Esophagus muscularis mucosa (tissue), 4 donors: Measurements from ENCODE around the gene CLCF1. TPM values are rescaled to one million over a fixed set of nuclear protein-coding genes. Genes with fewer than 3 reads are reported as not detected.

Experiments
- DNase-seq: peaks from one replicate; pipeline ENCODE4 v3.0.0-alpha.2; 2017; ENCODE audit errors: extremely low spot score
- H3K27ac ChIP-seq, 4 donors: fragments of 200-600 bp; sonication (generic); replicated peaks in 1 of 4; 1 replicate in 3 of 4; 2 replicates in 1 of 4; pipeline ENCODE4 v1.5.1; 2016 to 2019; ENCODE audit warnings: mild to moderate bottlenecking in 1 of 4
- H3K27me3 ChIP-seq, 4 donors: fragments of 200-600 bp; sonication (generic); one replicate each; pipeline versions ENCODE4 v1.5.1 to v1.6.0; 2016 to 2019
- H3K36me3 ChIP-seq, 4 donors: fragments of 200-600 bp; sonication (generic); one replicate each; pipeline ENCODE4 v1.5.1; 2016 to 2019
- H3K4me1 ChIP-seq, 4 donors: fragments of 200-600 bp; sonication (generic); one replicate each; pipeline ENCODE4 v1.5.1; 2016 to 2019
- H3K4me3 ChIP-seq, 4 donors: fragments of 200-600 bp; sonication (generic); 1 replicate in 2 of 4; 2 replicates in 2 of 4; pipeline ENCODE4 v1.5.1; 2016 to 2019; ENCODE audit warnings: mild to moderate bottlenecking in 4 of 4, moderate library complexity in 1 of 4
- H3K9me3 ChIP-seq, 4 donors: fragments of 200-600 bp; sonication (generic); 1 replicate in 3 of 4; 2 replicates in 1 of 4; pipeline ENCODE4 v1.5.1; 2016 to 2019
- CTCF ChIP-seq, 3 experiments: fragments of 200-600 bp in 2 of 3; fragments of 450-650 bp in 1 of 3; sonication (generic) in 2 of 3; IDR thresholded peaks; one replicate each; pipeline ENCODE4 v1.5.1; 2017 to 2019; ENCODE audit warnings: antibody characterized with exemption in 3 of 3, mild to moderate bottlenecking in 2 of 3, moderate library complexity in 1 of 3
- EP300 ChIP-seq: sonication (generic); formaldehyde crosslinking; IDR thresholded peaks from one replicate; pipeline ENCODE4 v1.6.1; 2017; ENCODE audit warnings: antibody characterized with exemption
- POLR2A ChIP-seq: fragments of 450-650 bp; IDR thresholded peaks from one replicate; pipeline ENCODE4 v1.6.1; 2017; ENCODE audit warnings: antibody characterized with exemption, moderate library complexity, mild to moderate bottlenecking, low read depth
- POLR2AphosphoS5 ChIP-seq, 2 donors: sonication (generic); formaldehyde crosslinking; IDR thresholded peaks; one replicate each; pipeline ENCODE4 v1.6.1; 2017; ENCODE audit warnings: antibody characterized with exemption in 2 of 2
- WGBS: methylation state at CpG from one replicate; pipeline ENCODE4 v1.1.5; 2018; 5-methylcytosine and 5-hydroxymethylcytosine counted together
- intact Hi-C: fragments of 100-400 bp; cut with DNase I; formaldehyde crosslinking; loops from one replicate; pipeline ENCODE4 v1.15.1; 2023
- total RNA-seq, 4 donors: library from RNA; depleted of rRNA; stranded (reverse); fragments of >200 nt; gene quantifications; one replicate each; pipeline versions ENCODE4 v1.1.0 to v1.2.1, GENCODE V29; 2016

The CLCF1 gene
- total RNA-seq, 4 donors from 2014 or later: 8.3 to 28.3 (median 11.8) TPM

- peak within 1 kb of the TSS; percentile 74 to 97 (median 86) for H3K4me3 ChIP-seq
- peaks cover 20 to 35% (median 30%) of the 10 kb centered on the region in 4 donors for H3K4me1 ChIP-seq
- DNase-seq: peak; percentile 98
- peaks cover 0 to 34% (median 19%) of the 10 kb centered on the region in 4 donors for H3K36me3 ChIP-seq
- intact Hi-C loops: no loop called here
- 0% methylated on average over 11 of the region's 75 CpGs for WGBS
- TF ChIP-seq EP300 (no peak), POLR2A (peak; percentile 36), POLR2AphosphoS5 (IDR thresholded peaks at IDR 0.05) (peak; percentile 91 to 94), CTCF (IDR thresholded peaks at IDR 0.05) (peak in 1 of 3 experiments; percentile 34)
- no peaks in the 10 kb centered on the region for H3K27me3 ChIP-seq
- H3K27ac ChIP-seq: peak within 1 kb of the TSS; percentile 80 to 89 (median 86)
- no peaks in the 10 kb centered on the region for H3K9me3 ChIP-seq
Measured at GRCh38 chr11:67391304-67392182, 18.1 kb upstream of the CLCF1 start, which contains the start of gene RAD9A. TSS of gene RAD9A (plus strand) at chr11:67391986. CDS start at chr11:67392045, 59 bp downstream.

- DNase-seq: no peak
- Histone ChIP-seq H3K4me3 (peak overlapping the region; percentile 74 to 97 (median 86)), H3K4me1 (peaks cover 20 to 32% (median 29%) of the 10 kb centered on the region in 4 donors), H3K9me3 (no peaks in the 10 kb centered on the region), H3K27ac (peak overlapping the region; percentile 80 to 89 (median 86)), H3K36me3 (peaks cover 0 to 27% (median 13%) of the 10 kb centered on the region in 4 donors), H3K27me3 (no peaks in the 10 kb centered on the region)
- TF ChIP-seq POLR2AphosphoS5 (IDR thresholded peaks at IDR 0.05) (no peak), CTCF (IDR thresholded peaks at IDR 0.05) (no peak), EP300 (no peak), POLR2A (no peak)
- WGBS: 13% methylated on average over 15 of the region's 15 CpGs
- intact Hi-C loops: no loop called here
Measured at GRCh38 chr11:67390947-67391303, 17.5 kb upstream of the CLCF1 start.

- intact Hi-C loops: no loop called here
- Histone ChIP-seq H3K27me3 (no peaks in the 10 kb centered on the region), H3K4me3 (no peak overlapping the region), H3K36me3 (peaks cover 0 to 13% (median 5%) of the 10 kb centered on the region in 4 donors), H3K9me3 (no peaks in the 10 kb centered on the region), H3K4me1 (peaks cover 20 to 43% (median 41%) of the 10 kb centered on the region in 4 donors), H3K27ac (no peak overlapping the region)
- WGBS: 62% methylated on average over 6 of the region's 6 CpGs
- TF ChIP-seq POLR2AphosphoS5 (IDR thresholded peaks at IDR 0.05) (no peak), CTCF (IDR thresholded peaks at IDR 0.05) (peak; percentile 45 to 53 (median 48))
- DNase-seq: no peak
Measured at GRCh38 chr11:67389477-67389876, 16.1 kb upstream of the CLCF1 start.

- WGBS: 74% methylated on average over 6 of the region's 6 CpGs
- DNase-seq: no peak
- Histone ChIP-seq H3K4me1 (peaks cover 16 to 45% (median 35%) of the 10 kb centered on the region in 4 donors), H3K36me3 (no peaks in the 10 kb centered on the region), H3K27ac (no peak overlapping the region), H3K4me3 (no peak overlapping the region), H3K9me3 (no peaks in the 10 kb centered on the region), H3K27me3 (no peaks in the 10 kb centered on the region)
- TF ChIP-seq CTCF (IDR thresholded peaks at IDR 0.05) (no peak), EP300 (no peak), POLR2A (no peak), POLR2AphosphoS5 (IDR thresholded peaks at IDR 0.05) (no peak)
- intact Hi-C loops: no loop called here
Measured at GRCh38 chr11:67387518-67387917, 14.1 kb upstream of the CLCF1 start.
